HT1080 (cell line): Measurements from ENCODE around the gene CD300A. TPM values are rescaled to one million over a fixed set of nuclear protein-coding genes. Genes with fewer than 3 reads are reported as not detected.
"Not testable (repeated sequence)": the region's sequence is repeated elsewhere in the genome, so short reads cannot be mapped to it uniquely, and the experiment has no call there.

ENCODE experiments used
- DNase-seq: peaks from one replicate; pipeline ENCODE4 v3.0.0-alpha.2; 2015; ENCODE audit warnings: low read depth
- total RNA-seq: library from RNA; depleted of rRNA; stranded (reverse); fragments of >200 nt; shearing (Covaris generic); gene quantifications from 2 replicates; pipeline ENCODE4 v1.2.3, GENCODE V29; 2014

The CD300A gene
- total RNA-seq, 1 experiment from 2014 or later: not detected

DNA sequence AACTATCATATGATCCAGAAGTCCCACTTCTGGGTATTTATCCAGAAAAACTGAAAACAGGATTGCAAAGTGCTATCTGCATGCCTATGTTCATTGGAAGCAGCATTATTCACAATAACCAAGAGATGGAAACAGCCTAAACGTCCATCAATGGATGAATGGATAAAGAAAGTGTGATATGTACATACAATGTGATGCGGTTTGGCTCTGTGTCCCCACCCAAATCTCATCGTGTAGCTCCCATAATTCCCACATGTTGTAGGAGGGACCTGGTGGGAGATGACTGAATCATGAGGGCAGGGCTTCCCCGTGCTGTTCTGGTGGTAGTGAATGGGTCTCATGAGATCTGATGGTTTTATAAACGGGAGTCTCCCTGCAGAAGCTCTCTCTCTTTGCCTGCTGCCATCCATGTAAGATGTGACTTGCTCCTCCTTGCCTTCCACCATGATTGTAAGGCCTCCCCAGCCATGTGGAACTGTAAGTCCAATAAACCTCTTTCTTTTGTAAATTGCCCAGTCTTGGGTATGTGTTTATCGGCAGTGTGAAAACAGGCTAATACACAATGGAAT lies 52.1 kb downstream of the CD300A start:
- DNase-seq: not testable (repeated sequence)

- DNase-seq: no peak
Observed at GRCh38 chr17:74520016-74520434, 53.6 kb downstream of the CD300A start.

GRCh38 chr17:74520790-74521480 lies 54.5 kb downstream of the CD300A start:
- DNase-seq: peak; percentile 25

DNA sequence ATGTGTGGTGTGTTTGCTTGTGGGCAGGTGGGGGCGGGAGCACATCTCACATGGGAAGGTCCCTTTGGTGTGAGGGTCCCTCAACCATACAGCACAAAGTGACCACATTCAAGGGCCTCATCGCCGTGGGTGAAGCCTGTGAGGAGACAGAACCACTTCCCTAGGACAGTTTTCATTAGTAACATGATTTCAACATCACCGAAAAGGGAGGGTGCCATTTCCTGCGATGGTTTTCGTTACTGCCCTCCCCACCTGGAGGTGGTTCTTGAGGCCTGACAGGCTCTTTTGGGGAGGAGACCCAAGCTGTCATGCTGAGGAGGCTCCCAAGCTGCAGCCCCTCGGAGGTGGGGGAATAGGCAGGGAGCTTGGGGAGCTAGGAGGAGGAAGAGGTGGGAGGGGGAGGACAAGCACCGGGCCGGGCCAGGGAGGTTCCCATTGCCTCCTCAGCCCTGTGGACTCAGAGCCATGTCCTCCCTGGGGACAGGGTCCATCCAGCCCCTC lies 55.3 kb downstream of the CD300A start:
- DNase-seq: no peak

- DNase-seq: no peak
Observed at GRCh38 chr17:74522381-74523105, 56.1 kb downstream of the CD300A start.

GRCh38 chr17:74523308-74523707 lies 56.9 kb downstream of the CD300A start:
- DNase-seq: no peak

DNA sequence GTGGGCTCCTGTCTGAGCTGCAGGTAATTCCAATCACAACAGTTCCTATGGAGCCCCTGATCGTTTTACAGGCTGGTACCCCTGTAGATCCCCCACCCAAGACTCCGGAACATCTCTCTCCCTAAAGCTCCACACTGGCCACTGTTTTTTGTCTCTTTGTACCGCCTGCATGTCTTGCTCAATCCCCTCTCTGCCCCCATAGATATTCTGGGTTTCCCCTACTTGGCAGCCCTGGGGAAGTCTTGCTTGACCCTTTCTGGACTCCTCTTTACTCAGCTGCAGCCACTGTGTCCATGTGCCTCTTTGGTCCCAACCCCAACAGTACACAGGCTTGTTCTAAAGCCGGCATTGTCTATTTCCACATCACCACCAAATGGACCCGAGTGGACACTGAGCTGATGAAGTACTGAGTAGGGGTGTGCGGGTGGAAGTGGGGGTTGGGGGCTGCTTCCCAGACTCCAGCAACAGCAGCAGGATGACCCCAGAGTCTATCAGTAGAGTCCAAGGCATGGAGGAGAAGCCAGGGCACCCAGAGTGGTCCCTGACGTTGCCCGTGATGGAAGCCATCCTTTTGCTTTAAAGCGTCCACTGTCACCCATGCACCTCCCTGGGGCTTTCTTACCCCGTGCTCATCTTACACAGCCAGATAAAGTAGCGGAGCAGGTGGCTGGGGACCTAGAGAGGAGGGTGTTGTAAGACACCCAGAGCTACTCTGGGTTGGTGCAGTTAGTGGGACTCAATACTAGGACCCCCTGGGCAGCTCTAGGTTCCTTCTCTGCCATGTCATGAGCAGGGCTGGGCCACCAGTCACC lies 58.4 kb downstream of the CD300A start:
- no peak for DNase-seq

GRCh38 chr17:74525465-74525725 lies 59.0 kb downstream of the CD300A start:
- no peak for DNase-seq

DNA sequence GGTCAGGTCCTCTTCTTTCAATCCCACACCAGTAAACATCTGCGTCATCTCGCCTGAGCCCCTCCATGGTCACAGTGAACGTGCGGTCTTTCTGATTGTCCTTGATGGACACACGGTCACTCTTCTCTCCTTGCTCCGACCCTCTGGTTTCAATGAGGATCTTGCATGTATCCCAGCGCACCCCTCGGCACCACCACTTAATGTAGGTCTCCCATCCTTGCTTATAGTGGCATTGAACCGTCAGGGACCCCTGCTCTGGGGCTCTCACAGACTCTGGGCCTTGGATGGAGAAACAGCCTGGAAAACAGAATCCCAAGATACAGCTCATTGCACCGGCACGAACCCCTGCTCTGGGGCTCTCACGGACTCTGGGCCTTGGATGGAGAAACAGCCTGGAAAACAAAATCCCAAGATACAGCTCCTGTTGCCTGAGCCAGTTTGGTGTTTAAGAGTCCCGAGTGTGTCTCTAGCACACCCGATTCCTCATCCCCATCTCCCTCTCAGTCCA lies 59.4 kb downstream of the CD300A start:
- DNase-seq: no peak

DNA sequence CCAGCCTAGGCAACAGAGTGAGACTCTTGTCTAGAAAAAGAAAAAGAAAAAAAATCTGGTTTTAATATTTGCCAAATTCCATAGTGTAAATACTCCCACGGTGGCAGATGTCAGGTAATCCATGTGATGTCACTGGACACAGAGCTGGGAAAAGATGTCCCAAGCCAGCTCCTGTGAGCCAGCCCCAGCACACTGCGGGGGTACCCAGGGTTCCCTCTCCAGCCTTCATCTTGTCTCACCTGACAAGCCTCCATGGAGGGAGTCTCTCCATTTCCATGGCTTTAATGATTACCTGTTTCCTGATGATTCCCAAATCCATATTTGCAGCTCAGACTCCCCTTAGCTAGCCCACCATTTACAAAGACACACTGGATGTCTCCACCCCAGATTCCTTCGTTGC lies 60.2 kb downstream of the CD300A start:
- no peak for DNase-seq

- DNase-seq: no peak
Observed at GRCh38 chr17:74527081-74527480, 60.6 kb downstream of the CD300A start.

- no peak for DNase-seq
Observed at GRCh38 chr17:74527756-74528155, 61.3 kb downstream of the CD300A start.

DNA sequence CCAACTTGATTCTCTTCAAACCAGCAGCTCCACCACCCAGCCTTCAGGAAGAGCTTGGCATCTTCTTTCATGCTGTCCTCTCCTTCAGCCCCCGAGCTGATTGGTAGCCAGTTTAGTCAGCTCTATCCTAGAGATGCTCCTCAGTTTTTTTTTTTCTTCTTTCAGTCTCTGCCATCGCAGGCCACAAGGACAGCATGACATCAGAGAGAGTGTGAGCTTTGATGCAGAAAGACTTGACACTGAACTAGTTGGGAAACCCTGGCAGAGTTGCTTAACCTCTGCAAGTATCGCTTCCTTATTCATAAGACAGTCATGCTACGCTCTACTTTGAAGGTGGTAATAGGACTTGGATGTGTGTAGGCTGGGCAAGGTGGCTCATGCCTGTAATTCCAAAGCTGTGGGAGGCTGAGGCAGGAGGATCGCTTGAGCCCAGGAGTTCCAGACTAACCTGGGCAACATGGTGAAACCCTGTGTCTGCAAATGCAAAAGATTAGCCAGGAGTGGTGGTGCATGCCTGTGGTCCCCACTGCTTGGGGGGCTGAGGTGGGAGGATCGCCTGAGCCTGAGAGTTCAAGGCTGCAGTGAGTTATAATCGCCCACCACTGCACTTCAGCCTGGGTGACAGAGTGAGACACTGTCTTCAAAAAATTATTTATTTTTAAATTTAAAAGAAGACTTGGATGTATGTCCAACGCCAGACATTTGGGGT lies 62.2 kb downstream of the CD300A start:
- no peak for DNase-seq

- no peak for DNase-seq
Observed at GRCh38 chr17:74529243-74529642, 62.8 kb downstream of the CD300A start.

GRCh38 chr17:74530831-74531150 lies 64.4 kb downstream of the CD300A start:
- DNase-seq: no peak

GRCh38 chr17:74531231-74531761 lies 64.9 kb downstream of the CD300A start, which contains the start of gene CD300LB:
CD300LB (minus strand) TSS chr17:74531475; CDS start chr17:74531350, 125 bp downstream.
- no peak for DNase-seq

DNA sequence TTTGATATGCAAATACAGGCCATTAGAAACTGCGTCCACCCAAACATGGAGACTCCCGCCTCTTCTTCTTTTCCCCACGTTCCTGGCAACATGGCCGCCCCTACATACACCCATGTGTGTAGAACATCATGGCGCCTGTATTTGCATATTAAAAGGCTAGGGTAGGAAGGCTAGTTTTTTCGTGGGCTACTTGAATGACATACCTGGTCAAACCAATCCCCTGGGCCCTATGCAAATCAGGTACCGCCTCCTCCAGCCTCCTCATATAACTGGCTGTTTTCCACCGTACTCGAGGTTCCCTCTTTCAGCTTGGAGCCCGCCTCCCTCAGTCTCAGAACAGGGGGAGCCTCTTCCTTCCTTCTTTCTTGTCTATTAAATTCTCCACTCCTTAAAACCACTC lies 65.7 kb downstream of the CD300A start:
- DNase-seq: peak; percentile 13
